HepG2 (cell line): ENCODE results near the gene BICRAL. TPM values are rescaled to one million over a fixed set of nuclear protein-coding genes. Genes with fewer than 3 reads are reported as not detected.

ENCODE experiments used
- CBFB ChIP-seq: sonication (generic); formaldehyde crosslinking; IDR thresholded peaks from 2 replicates; pipeline ENCODE4 v1.4.0; 2020; ENCODE audit warnings: missing genetic modification reagents
- MATR3 ChIP-seq: sonication (generic); formaldehyde crosslinking; IDR thresholded peaks from 2 replicates; pipeline ENCODE4 v1.4.0; 2020; ENCODE audit warnings: missing genetic modification reagents
- NFYC ChIP-seq: IDR thresholded peaks from 2 replicates; pipeline ENCODE4 v1.6.1; 2016; ENCODE audit warnings: missing genetic modification reagents, missing compliant biosample characterization
- PHB2 ChIP-seq: fragments of 450-650 bp; IDR thresholded peaks from 2 replicates; pipeline ENCODE4 v1.6.1; 2018; ENCODE audit not compliant: partially characterized antibody
- RCOR2 ChIP-seq: IDR thresholded peaks from 2 replicates; pipeline ENCODE4 v1.6.1; 2016; ENCODE audit warnings: missing biosample characterization, missing genetic modification reagents
- RFX1 ChIP-seq: fragments of 450-650 bp; IDR thresholded peaks from 2 replicates; pipeline ENCODE4 v1.6.1; 2017
- RXRA ChIP-seq: sonication (generic); formaldehyde crosslinking; IDR thresholded peaks from 2 replicates; pipeline ENCODE4 v1.5.1; 2020; ENCODE audit warnings: missing genetic modification reagents
- SIN3B ChIP-seq: fragments of 150-350 bp; IDR thresholded peaks from 2 replicates; pipeline ENCODE4 v1.6.1; 2014; ENCODE audit warnings: low read length
- THAP11 ChIP-seq: IDR thresholded peaks from 2 replicates; pipeline ENCODE4 v1.6.1; 2016; ENCODE audit warnings: missing biosample characterization, missing genetic modification reagents
- ZC3H13 ChIP-seq: sonication (generic); formaldehyde crosslinking; IDR thresholded peaks from 2 replicates; pipeline ENCODE4 v1.8.1; 2023; ENCODE audit warnings: mild to moderate bottlenecking, missing genetic modification reagents, moderate library complexity
- ZNF160 ChIP-seq: sonication (generic); formaldehyde crosslinking; IDR thresholded peaks from 2 replicates; pipeline ENCODE4 v1.8.0; 2022; ENCODE audit warnings: mild to moderate bottlenecking, inconsistent platforms, missing genetic modification reagents
- ZNF292 ChIP-seq: sonication (generic); formaldehyde crosslinking; IDR thresholded peaks from 2 replicates; pipeline ENCODE4 v1.8.1; 2022; ENCODE audit warnings: mild to moderate bottlenecking, low read depth, missing genetic modification reagents, borderline replicate concordance
- ZNF335 ChIP-seq: sonication (generic); formaldehyde crosslinking; IDR thresholded peaks from 2 replicates; pipeline ENCODE4 v1.4.0; 2020; ENCODE audit warnings: missing genetic modification reagents
- ZNF530 ChIP-seq: sonication (generic); formaldehyde crosslinking; IDR thresholded peaks from 2 replicates; pipeline ENCODE4 v1.5.0; 2020; ENCODE audit warnings: low read depth, mild to moderate bottlenecking, missing genetic modification reagents
- ZNF850 ChIP-seq: sonication (generic); formaldehyde crosslinking; conservative IDR thresholded peaks from 2 replicates; pipeline ENCODE4 v1.9.0; 2021; ENCODE audit warnings: mild to moderate bottlenecking, missing genetic modification reagents
- ZSCAN25 ChIP-seq: sonication (generic); formaldehyde crosslinking; IDR thresholded peaks from 2 replicates; pipeline ENCODE4 v1.8.0; 2022; ENCODE audit warnings: mild to moderate bottlenecking, missing genetic modification reagents
- polyA plus RNA-seq, 8 experiments: library from polyadenylated mRNA; depleted of rRNA in 3 of 8; stranded (reverse) in 7 of 8; unstranded in 1 of 8; fragments of >200 nt; fragmentation: Illumina TruSeq in 4 of 8; extraction: Trizol in 4 of 8; gene quantifications; 2 replicates each; pipeline versions ENCODE4 v1.2.1 to v1.2.3, GENCODE V29; 2011 to 2016; ENCODE audit warnings: low read depth in 4 of 8, missing spikeins in 1 of 8, mixed read lengths in 1 of 8; ENCODE audit not compliant: insufficient read depth in 1 of 8
- total RNA-seq, 5 experiments: library from RNA; depleted of rRNA; stranded (reverse); fragments of >200 nt; fragmentation: Illumina TruSeq; extraction: Trizol; gene quantifications; 2 replicates each; pipeline ENCODE4 v1.2.3, GENCODE V29; 2016; ENCODE audit warnings: low read depth in 1 of 5
- TF ChIP-seq, protein P1 (sequence below): IDR thresholded peaks from 2 replicates; pipeline ENCODE4 v1.6.1; 2016; ENCODE audit warnings: control low read depth
- TF ChIP-seq, protein P2 (sequence below): sonication (generic); formaldehyde crosslinking; IDR thresholded peaks from 2 replicates; pipeline ENCODE4 v1.8.0; 2022; ENCODE audit warnings: mild to moderate bottlenecking, missing genetic modification reagents
- TF ChIP-seq, protein P3 (sequence below): IDR thresholded peaks from 2 replicates; pipeline ENCODE4 v1.6.1; 2016; ENCODE audit warnings: low read depth, borderline replicate concordance
- TF ChIP-seq, protein P4 (sequence below): sonication (generic); formaldehyde crosslinking; conservative IDR thresholded peaks from 2 replicates; pipeline ENCODE4 v1.4.0; 2020; ENCODE audit warnings: mild to moderate bottlenecking, missing genetic modification reagents, moderate library complexity
- TF ChIP-seq, protein P5 (sequence below): sonication (generic); formaldehyde crosslinking; IDR thresholded peaks from 2 replicates; pipeline ENCODE4 v1.5.0; 2020; ENCODE audit warnings: missing genetic modification reagents
- TF ChIP-seq, protein P6 (sequence below): sonication (generic); formaldehyde crosslinking; IDR thresholded peaks from 2 replicates; pipeline ENCODE4 v1.5.0; 2020; ENCODE audit warnings: mild to moderate bottlenecking, missing genetic modification reagents

Gene BICRAL
- total and polyA plus RNA-seq, 2 of the 13 experiments (the other 11 are each of a cell fraction or from before 2014, with no cell fraction given) = 5.0 to 13.5 TPM

DNA sequence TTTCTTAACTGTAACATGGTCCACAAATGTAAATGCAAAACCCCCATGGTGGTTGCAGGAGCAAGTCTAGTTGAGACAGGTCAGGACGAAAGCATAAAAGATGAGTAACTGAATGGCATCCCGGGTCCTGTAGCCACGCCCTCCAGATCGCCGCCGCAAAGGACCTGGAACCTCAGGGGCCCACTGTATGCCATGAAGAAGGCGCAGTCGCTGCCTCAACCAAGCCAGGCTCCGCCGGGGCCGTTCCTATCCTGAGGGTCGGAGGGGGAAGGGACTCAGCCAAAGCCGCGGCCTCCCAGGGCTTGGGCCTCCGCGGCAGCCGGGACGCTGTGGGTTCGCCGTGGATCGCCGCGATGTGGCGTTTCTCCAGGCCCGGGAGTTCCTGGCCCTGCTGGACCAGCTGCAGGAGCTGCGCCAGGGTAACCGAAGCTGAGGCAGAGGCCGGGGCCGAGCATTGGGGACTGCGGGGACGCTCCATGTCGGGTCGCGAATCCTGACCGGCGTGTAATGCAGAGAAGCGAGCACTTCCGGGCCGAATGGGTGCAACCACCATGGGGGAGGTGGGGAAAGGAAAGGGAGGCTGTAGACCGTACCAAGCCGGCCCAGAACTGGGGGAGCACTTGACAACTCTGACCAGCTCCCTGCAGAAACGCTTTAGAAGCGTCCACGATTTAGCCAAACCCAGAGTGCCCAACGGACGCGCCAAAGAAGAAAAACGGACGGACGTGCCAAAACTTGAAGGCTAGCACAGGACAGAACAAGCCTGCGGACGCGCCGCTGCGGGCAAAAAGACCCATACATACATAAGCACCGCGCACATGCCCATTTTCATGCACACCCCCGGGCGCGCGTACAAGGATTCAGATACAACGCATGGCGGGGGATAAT, 108.7 kb downstream of the BICRAL start (continued):
- TF ChIP-seq ZC3H13 (CRISPR knock-in tag) (peak; percentile 100), ZNF530 (CRISPR knock-in tag) (no peak), RXRA (CRISPR knock-in tag) (peak; percentile 88), ZSCAN25 (peak; percentile 86), ZNF160 (peak; percentile 84), THAP11 (CRISPR knock-in tag) (peak; percentile 85), CBFB (CRISPR knock-in tag) (peak; percentile 79), PHB2 (no peak), RFX1 (no peak), RCOR2 (CRISPR knock-in tag) (0 out of 2 replicates have a peak, but pooled peaks have one; percentile 6), NFYC (CRISPR knock-in tag) (peak; percentile 11), ZNF292 (CRISPR knock-in tag) (peak; percentile 96), MATR3 (CRISPR knock-in tag) (no peak), ZNF335 (CRISPR knock-in tag) (peak; percentile 88; the same call in 1 of the 2 replicates), ZNF850 (CRISPR knock-in tag) (0 out of 2 replicates have a peak, but pooled peaks have one; percentile 67), SIN3B (no peak)
- TF ChIP-seq, protein P1, sequence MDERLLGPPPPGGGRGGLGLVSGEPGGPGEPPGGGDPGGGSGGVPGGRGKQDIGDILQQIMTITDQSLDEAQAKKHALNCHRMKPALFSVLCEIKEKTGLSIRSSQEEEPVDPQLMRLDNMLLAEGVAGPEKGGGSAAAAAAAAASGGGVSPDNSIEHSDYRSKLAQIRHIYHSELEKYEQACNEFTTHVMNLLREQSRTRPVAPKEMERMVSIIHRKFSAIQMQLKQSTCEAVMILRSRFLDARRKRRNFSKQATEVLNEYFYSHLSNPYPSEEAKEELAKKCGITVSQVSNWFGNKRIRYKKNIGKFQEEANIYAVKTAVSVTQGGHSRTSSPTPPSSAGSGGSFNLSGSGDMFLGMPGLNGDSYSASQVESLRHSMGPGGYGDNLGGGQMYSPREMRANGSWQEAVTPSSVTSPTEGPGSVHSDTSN (CRISPR knock-in tag) = 0 out of 2 replicates have a peak, but pooled peaks have one; percentile 4
- TF ChIP-seq, protein P2, sequence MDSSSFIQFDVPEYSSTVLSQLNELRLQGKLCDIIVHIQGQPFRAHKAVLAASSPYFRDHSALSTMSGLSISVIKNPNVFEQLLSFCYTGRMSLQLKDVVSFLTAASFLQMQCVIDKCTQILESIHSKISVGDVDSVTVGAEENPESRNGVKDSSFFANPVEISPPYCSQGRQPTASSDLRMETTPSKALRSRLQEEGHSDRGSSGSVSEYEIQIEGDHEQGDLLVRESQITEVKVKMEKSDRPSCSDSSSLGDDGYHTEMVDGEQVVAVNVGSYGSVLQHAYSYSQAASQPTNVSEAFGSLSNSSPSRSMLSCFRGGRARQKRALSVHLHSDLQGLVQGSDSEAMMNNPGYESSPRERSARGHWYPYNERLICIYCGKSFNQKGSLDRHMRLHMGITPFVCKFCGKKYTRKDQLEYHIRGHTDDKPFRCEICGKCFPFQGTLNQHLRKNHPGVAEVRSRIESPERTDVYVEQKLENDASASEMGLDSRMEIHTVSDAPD (CRISPR knock-in tag) = peak; percentile 89; the same call in 1 of the 2 replicates
- TF ChIP-seq, protein P3, sequence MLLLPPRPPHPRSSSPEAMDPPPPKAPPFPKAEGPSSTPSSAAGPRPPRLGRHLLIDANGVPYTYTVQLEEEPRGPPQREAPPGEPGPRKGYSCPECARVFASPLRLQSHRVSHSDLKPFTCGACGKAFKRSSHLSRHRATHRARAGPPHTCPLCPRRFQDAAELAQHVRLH = peak; percentile 97
- TF ChIP-seq, protein P4, sequence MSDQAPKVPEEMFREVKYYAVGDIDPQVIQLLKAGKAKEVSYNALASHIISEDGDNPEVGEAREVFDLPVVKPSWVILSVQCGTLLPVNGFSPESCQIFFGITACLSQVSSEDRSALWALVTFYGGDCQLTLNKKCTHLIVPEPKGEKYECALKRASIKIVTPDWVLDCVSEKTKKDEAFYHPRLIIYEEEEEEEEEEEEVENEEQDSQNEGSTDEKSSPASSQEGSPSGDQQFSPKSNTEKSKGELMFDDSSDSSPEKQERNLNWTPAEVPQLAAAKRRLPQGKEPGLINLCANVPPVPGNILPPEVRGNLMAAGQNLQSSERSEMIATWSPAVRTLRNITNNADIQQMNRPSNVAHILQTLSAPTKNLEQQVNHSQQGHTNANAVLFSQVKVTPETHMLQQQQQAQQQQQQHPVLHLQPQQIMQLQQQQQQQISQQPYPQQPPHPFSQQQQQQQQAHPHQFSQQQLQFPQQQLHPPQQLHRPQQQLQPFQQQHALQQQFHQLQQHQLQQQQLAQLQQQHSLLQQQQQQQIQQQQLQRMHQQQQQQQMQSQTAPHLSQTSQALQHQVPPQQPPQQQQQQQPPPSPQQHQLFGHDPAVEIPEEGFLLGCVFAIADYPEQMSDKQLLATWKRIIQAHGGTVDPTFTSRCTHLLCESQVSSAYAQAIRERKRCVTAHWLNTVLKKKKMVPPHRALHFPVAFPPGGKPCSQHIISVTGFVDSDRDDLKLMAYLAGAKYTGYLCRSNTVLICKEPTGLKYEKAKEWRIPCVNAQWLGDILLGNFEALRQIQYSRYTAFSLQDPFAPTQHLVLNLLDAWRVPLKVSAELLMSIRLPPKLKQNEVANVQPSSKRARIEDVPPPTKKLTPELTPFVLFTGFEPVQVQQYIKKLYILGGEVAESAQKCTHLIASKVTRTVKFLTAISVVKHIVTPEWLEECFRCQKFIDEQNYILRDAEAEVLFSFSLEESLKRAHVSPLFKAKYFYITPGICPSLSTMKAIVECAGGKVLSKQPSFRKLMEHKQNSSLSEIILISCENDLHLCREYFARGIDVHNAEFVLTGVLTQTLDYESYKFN (CRISPR knock-in tag) = peak; percentile 73
- TF ChIP-seq, protein P5, sequence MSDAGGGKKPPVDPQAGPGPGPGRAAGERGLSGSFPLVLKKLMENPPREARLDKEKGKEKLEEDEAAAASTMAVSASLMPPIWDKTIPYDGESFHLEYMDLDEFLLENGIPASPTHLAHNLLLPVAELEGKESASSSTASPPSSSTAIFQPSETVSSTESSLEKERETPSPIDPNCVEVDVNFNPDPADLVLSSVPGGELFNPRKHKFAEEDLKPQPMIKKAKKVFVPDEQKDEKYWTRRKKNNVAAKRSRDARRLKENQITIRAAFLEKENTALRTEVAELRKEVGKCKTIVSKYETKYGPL (CRISPR knock-in tag) = peak; percentile 22; the same call in 1 of the 2 replicates
- TF ChIP-seq, protein P6, sequence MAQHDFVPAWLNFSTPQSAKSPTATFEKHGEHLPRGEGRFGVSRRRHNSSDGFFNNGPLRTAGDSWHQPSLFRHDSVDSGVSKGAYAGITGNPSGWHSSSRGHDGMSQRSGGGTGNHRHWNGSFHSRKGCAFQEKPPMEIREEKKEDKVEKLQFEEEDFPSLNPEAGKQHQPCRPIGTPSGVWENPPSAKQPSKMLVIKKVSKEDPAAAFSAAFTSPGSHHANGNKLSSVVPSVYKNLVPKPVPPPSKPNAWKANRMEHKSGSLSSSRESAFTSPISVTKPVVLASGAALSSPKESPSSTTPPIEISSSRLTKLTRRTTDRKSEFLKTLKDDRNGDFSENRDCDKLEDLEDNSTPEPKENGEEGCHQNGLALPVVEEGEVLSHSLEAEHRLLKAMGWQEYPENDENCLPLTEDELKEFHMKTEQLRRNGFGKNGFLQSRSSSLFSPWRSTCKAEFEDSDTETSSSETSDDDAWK (CRISPR knock-in tag) = no peak
